ENCODE measurements around the gene ARHGAP12.

The ARHGAP12 gene

DNA sequence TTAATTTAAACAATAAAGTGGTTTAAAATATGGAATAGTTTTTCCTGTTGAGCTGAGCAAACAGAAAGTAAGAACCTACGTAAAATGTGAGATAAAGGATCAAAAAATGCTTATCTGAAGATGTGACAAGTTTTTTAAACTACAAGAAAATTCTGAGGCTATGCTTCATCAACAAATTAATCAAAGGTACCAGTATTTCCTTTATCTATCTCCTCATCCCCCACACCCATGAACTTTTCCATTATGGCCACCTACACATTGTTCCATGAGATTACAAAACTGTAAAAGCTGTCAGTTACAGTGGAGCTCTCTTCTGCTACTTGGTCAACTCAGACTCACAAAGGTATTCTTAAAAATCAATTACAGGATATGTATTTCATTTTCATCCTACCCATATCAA is 77.4 kb downstream of the ARHGAP12 start:
- H4K20me1 ChIP-seq (ENCODE audit: insufficient read depth, low read length): no peaks in the 10 kb centered on the region

DNA sequence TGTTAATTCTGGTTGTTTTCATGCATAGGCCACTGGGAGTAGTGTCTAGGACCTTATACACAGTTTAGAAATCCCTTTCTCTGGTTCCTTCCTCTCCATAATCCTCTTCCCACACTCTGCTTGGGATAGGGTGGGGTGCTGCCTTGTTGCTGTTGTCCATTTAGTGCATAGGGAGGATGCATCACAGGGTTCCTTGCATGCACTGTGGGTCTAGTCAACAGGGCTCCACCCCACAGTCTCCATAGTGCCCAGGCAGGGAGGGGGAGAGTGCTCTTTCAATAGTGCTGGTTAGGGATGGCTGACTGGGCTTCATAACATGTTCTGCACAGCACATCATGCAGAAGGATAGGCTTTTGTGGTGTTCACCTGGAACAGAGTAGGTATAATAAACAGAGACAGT is 81.1 kb downstream of the ARHGAP12 start:
- H3K36me3 ChIP-seq (ENCODE audit: insufficient read depth, low read length): peaks cover 7% of the 10 kb centered on the region
- H2AFZ ChIP-seq (ENCODE audit: low read depth, low read length): no peak overlapping the region
- H3K27ac ChIP-seq (ENCODE audit: low read length): no peak overlapping the region
- DNase-seq (no peak), ATAC-seq (ENCODE audit: insufficient read depth, low read depth) (no peak)
- no peaks in the 10 kb centered on the region for H3K4me1 ChIP-seq (ENCODE audit: insufficient read depth, low read length)
- no peaks in the 10 kb centered on the region for H3K9me3 ChIP-seq (ENCODE audit: insufficient read depth, low read length, severe bottlenecking)
- TF ChIP-seq, protein P1, sequence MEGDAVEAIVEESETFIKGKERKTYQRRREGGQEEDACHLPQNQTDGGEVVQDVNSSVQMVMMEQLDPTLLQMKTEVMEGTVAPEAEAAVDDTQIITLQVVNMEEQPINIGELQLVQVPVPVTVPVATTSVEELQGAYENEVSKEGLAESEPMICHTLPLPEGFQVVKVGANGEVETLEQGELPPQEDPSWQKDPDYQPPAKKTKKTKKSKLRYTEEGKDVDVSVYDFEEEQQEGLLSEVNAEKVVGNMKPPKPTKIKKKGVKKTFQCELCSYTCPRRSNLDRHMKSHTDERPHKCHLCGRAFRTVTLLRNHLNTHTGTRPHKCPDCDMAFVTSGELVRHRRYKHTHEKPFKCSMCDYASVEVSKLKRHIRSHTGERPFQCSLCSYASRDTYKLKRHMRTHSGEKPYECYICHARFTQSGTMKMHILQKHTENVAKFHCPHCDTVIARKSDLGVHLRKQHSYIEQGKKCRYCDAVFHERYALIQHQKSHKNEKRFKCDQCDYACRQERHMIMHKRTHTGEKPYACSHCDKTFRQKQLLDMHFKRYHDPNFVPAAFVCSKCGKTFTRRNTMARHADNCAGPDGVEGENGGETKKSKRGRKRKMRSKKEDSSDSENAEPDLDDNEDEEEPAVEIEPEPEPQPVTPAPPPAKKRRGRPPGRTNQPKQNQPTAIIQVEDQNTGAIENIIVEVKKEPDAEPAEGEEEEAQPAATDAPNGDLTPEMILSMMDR (IDR thresholded peaks at IDR 0.05; ENCODE audit: borderline replicate concordance, extremely low read depth, low read length, poor library complexity, severe bottlenecking): no peak
- H3K27me3 ChIP-seq (ENCODE audit: insufficient read depth, low read length, poor library complexity): no peaks in the 10 kb centered on the region
- H3K9ac ChIP-seq (ENCODE audit: low read depth, low read length): no peak overlapping the region
- no peak overlapping the region for H3K4me3 ChIP-seq (ENCODE audit: low read depth in 1 of 2, low read length in 2 of 2)
- H3K79me2 ChIP-seq (ENCODE audit: insufficient read depth, low read length): no peaks in the 10 kb centered on the region
- no peaks in the 10 kb centered on the region for H4K20me1 ChIP-seq (ENCODE audit: insufficient read depth, low read length)
- no peak overlapping the region for H3K4me2 ChIP-seq (ENCODE audit: insufficient read depth, low read length)

More for the DNA sequence above, 77.4 kb downstream of the ARHGAP12 start:
- Histone ChIP-seq H3K27me3 (ENCODE audit: insufficient read depth, low read length, poor library complexity) (no peaks in the 10 kb centered on the region), H3K9me3 (ENCODE audit: insufficient read depth, low read length, severe bottlenecking) (no peaks in the 10 kb centered on the region), H3K36me3 (ENCODE audit: insufficient read depth, low read length) (peaks cover 7% of the 10 kb centered on the region), H3K4me3 (ENCODE audit: low read depth in 1 of 2, low read length in 2 of 2) (no peak overlapping the region), H2AFZ (ENCODE audit: low read depth, low read length) (no peak overlapping the region), H3K79me2 (ENCODE audit: insufficient read depth, low read length) (no peaks in the 10 kb centered on the region), H3K27ac (ENCODE audit: low read length) (no peak overlapping the region), H3K4me2 (ENCODE audit: insufficient read depth, low read length) (no peak overlapping the region), H3K9ac (ENCODE audit: low read depth, low read length) (no peak overlapping the region), H3K4me1 (ENCODE audit: insufficient read depth, low read length) (no peaks in the 10 kb centered on the region)
- no peak for ATAC-seq (ENCODE audit: insufficient read depth, low read depth)
- no peak for TF ChIP-seq EZH2 (IDR thresholded peaks at IDR 0.05; ENCODE audit: borderline replicate concordance, low read depth, low read length, severe bottlenecking)
- TF ChIP-seq, protein P1 (IDR thresholded peaks at IDR 0.05; ENCODE audit: borderline replicate concordance, extremely low read depth, low read length, poor library complexity, severe bottlenecking): no peak
- DNase-seq: no peak

DNA sequence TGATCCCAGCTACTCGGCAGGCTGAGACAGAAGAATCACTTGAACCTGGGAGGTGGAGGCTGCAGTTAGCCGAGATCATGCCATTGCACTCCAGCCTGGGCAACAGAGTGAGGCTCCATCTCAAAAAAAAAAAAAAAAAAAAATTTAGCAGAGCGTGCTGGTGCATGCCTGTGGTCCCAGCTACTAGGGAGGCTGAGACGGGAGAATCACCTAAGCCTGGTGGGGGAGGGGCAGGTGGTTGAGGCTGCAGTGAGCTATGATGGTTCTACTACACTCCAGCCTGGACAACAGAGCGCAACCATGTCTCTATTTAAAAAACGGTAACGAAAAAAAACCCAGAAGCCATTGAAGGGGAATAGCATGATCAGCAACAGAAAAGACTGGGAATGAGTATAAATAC is 89.9 kb downstream of the ARHGAP12 start:
- ATAC-seq (ENCODE audit: insufficient read depth, low read depth): no peak
- no peak overlapping the region for H3K4me2 ChIP-seq (ENCODE audit: insufficient read depth, low read length)

More for the DNA sequence above, 89.9 kb downstream of the ARHGAP12 start:
- Histone ChIP-seq H3K79me2 (ENCODE audit: insufficient read depth, low read length) (no peaks in the 10 kb centered on the region), H3K27ac (ENCODE audit: low read length) (no peak overlapping the region), H3K27me3 (ENCODE audit: insufficient read depth, low read length, poor library complexity) (no peaks in the 10 kb centered on the region), H2AFZ (ENCODE audit: low read depth, low read length) (no peak overlapping the region), H4K20me1 (ENCODE audit: insufficient read depth, low read length) (no peaks in the 10 kb centered on the region), H3K9me3 (ENCODE audit: insufficient read depth, low read length, severe bottlenecking) (no peaks in the 10 kb centered on the region), H3K36me3 (ENCODE audit: insufficient read depth, low read length) (peaks cover 6% of the 10 kb centered on the region; the same call in 1 of the 2 replicates), H3K9ac (ENCODE audit: low read depth, low read length) (no peak overlapping the region), H3K4me1 (ENCODE audit: insufficient read depth, low read length) (no peaks in the 10 kb centered on the region), H3K4me3 (ENCODE audit: low read depth in 1 of 2, low read length in 2 of 2) (no peak overlapping the region)
- DNase-seq: no peak
- no peak for TF ChIP-seq EZH2 (IDR thresholded peaks at IDR 0.05; ENCODE audit: borderline replicate concordance, low read depth, low read length, severe bottlenecking)
- TF ChIP-seq, protein P1 (IDR thresholded peaks at IDR 0.05; ENCODE audit: borderline replicate concordance, extremely low read depth, low read length, poor library complexity, severe bottlenecking): no peak

Data from DND-41 (cell line).